ENCODE measurements around the gene EZR. TPM values are rescaled to one million over a fixed set of nuclear protein-coding genes. Genes with fewer than 3 reads are reported as not detected.

Gene EZR
- polyA plus RNA-seq, 1 donor = 270 TPM

DNA sequence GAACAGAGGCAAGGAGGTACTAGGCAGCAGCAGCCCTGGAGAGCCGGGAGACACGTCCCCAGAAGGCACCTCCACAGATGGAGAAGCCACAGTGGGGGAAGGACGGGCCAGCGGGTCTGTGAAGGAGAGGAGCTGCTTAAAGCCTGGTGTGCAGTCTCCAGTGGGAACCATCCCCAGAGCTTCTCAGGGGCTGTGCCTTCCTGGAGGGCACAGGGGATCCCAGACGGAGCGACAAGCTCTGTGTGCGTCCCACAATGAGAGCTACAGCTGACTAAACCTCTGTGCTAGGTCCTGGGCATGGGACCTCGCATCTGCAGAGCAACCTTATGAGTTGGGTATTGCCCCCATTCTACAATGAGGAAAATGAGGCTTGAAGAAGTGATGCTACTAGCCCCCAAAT is 50.7 kb downstream of the EZR start:
- H3K36me3 ChIP-seq (ENCODE audit: control insufficient read depth, insufficient read depth, low read length) = peaks cover 86% of the 10 kb centered on the region
- no CpG with 5 or more reads among the region's 8 CpGs for WGBS (ENCODE audit: insufficient coverage, low lambda C conversion rate)
- DNase-seq = no peak

GRCh38 chr6:158767709-158768108 is 51.5 kb downstream of the EZR start:
- Histone ChIP-seq H3K27me3 (ENCODE audit: control insufficient read depth, insufficient read depth, low read length) (no peaks in the 10 kb centered on the region), H3K4me1 (ENCODE audit: control insufficient read depth, insufficient read depth, low read length) (peaks cover 43% of the 10 kb centered on the region), H3K9me3 (ENCODE audit: control insufficient read depth, low read depth, low read length) (no peaks in the 10 kb centered on the region), H3K4me3 (ENCODE audit: low read length) (no peak overlapping the region), H3K27ac (ENCODE audit: low read length) (no peak overlapping the region), H3K36me3 (ENCODE audit: control insufficient read depth, insufficient read depth, low read length) (peaks cover 85% of the 10 kb centered on the region)
- DNase-seq = no peak
- no CpG with 5 or more reads among the region's 6 CpGs for WGBS (ENCODE audit: insufficient coverage, low lambda C conversion rate)

More for the DNA sequence above, 50.7 kb downstream of the EZR start:
- Histone ChIP-seq H3K4me3 (ENCODE audit: low read length) (no peak overlapping the region), H3K4me1 (ENCODE audit: control insufficient read depth, insufficient read depth, low read length) (peaks cover 42% of the 10 kb centered on the region), H3K27ac (ENCODE audit: low read length) (no peak overlapping the region), H3K9me3 (ENCODE audit: control insufficient read depth, low read depth, low read length) (no peaks in the 10 kb centered on the region), H3K27me3 (ENCODE audit: control insufficient read depth, insufficient read depth, low read length) (no peaks in the 10 kb centered on the region)

DNA sequence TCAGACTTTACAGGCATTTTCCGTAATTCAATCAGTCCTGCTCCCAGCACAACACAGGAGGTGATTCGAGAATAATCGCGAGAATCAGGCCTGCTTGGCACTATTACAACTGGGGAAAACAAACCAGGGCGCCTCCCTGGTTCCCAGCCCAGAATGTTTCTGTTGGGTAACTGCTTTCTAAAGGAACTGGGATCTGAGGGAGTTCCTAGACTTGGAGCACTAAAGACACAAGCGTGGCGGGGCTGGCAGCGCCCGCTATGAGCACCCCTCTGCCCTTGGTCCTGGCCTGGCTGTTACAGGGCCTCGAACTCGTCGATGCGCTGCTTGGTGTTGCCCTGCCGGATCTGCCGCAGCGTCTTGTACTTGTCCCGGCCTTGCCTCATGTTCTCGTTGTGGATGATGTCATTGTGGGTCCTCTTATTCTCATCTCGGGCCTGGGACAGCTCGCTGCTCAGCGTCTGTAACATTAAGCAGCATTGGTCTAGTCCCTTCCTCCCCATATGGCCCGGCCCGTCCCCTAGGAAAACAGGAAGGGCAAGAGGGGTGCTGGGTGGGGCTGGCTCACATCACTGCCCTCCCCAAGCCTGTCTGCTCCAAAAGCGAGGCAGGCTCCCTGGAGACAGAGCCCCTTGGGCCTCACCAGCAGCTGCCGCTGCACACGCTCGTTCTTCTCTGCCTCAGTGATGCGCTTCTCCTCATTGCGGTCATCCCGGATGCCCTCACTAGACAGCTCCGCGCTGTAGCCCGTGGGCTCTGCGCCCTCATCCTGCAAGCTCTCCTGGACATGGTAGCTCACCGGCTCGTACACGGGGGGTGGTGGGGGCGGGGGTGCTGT is 52.3 kb downstream of the EZR start:
- H3K27ac ChIP-seq (ENCODE audit: low read length) = no peak overlapping the region
- H3K36me3 ChIP-seq (ENCODE audit: control insufficient read depth, insufficient read depth, low read length) = peaks cover 77% of the 10 kb centered on the region
- no peaks in the 10 kb centered on the region for H3K27me3 ChIP-seq (ENCODE audit: control insufficient read depth, insufficient read depth, low read length)
- no peak overlapping the region for H3K4me3 ChIP-seq (ENCODE audit: low read length)
- peaks cover 39% of the 10 kb centered on the region for H3K4me1 ChIP-seq (ENCODE audit: control insufficient read depth, insufficient read depth, low read length)
- no CpG with 5 or more reads among the region's 38 CpGs for WGBS (ENCODE audit: insufficient coverage, low lambda C conversion rate)
- no peak for DNase-seq
- peaks cover 3% of the 10 kb centered on the region for H3K9me3 ChIP-seq (ENCODE audit: control insufficient read depth, low read depth, low read length)

DNA sequence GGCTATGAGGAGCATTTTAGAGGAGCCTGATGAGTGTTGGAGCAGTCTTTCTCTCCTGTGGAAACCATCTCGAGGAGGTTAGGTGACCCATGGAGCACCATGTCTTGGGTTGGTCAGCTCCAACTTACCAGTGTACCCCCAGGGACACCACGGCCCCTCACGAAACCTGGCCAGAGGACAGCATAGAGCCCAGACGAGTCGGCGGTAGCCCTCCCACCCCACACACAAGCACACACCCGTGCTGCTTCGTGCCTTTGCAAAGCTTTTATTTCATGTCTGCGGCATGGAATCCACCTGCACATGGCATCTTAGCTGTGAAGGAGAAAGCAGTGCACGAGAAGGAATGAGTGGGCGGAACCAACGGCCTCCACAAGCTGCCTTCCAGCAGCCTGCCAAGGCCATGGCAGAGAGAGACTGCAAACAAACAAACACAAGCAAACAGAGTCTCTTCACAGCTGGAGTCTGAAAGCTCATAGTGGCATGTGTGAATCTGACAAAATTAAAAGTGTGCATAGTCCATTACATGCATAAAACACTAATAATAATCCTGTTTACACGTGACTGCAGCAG is 53.6 kb downstream of the EZR start:
- H3K36me3 ChIP-seq (ENCODE audit: control insufficient read depth, insufficient read depth, low read length) = peaks cover 64% of the 10 kb centered on the region

GRCh38 chr6:158764926-158765325 is 54.2 kb downstream of the EZR start:
- Histone ChIP-seq H3K4me1 (ENCODE audit: control insufficient read depth, insufficient read depth, low read length) (peaks cover 29% of the 10 kb centered on the region), H3K9me3 (ENCODE audit: control insufficient read depth, low read depth, low read length) (peaks cover 13% of the 10 kb centered on the region), H3K4me3 (ENCODE audit: low read length) (no peak overlapping the region), H3K36me3 (ENCODE audit: control insufficient read depth, insufficient read depth, low read length) (peaks cover 57% of the 10 kb centered on the region), H3K27me3 (ENCODE audit: control insufficient read depth, insufficient read depth, low read length) (no peaks in the 10 kb centered on the region), H3K27ac (ENCODE audit: low read length) (peak overlapping the region; percentile 94)
- WGBS (ENCODE audit: insufficient coverage, low lambda C conversion rate) = no CpG with 5 or more reads among the region's 9 CpGs
- no peak for DNase-seq

More for the DNA sequence above, 53.6 kb downstream of the EZR start:
- no peak for DNase-seq
- 100% methylated on average over 1 of the region's 13 CpGs for WGBS (ENCODE audit: insufficient coverage, low lambda C conversion rate)
- Histone ChIP-seq H3K9me3 (ENCODE audit: control insufficient read depth, low read depth, low read length) (peaks cover 13% of the 10 kb centered on the region), H3K4me3 (ENCODE audit: low read length) (no peak overlapping the region), H3K27ac (ENCODE audit: low read length) (no peak overlapping the region), H3K4me1 (ENCODE audit: control insufficient read depth, insufficient read depth, low read length) (peaks cover 29% of the 10 kb centered on the region), H3K27me3 (ENCODE audit: control insufficient read depth, insufficient read depth, low read length) (no peaks in the 10 kb centered on the region)

- Histone ChIP-seq H3K27ac (ENCODE audit: low read length) (peak overlapping the region; percentile 94), H3K4me3 (ENCODE audit: low read length) (no peak overlapping the region), H3K4me1 (ENCODE audit: control insufficient read depth, insufficient read depth, low read length) (peaks cover 29% of the 10 kb centered on the region), H3K9me3 (ENCODE audit: control insufficient read depth, low read depth, low read length) (peaks cover 13% of the 10 kb centered on the region), H3K36me3 (ENCODE audit: control insufficient read depth, insufficient read depth, low read length) (peaks cover 51% of the 10 kb centered on the region), H3K27me3 (ENCODE audit: control insufficient read depth, insufficient read depth, low read length) (no peaks in the 10 kb centered on the region)
- no CpG with 5 or more reads among the region's 14 CpGs for WGBS (ENCODE audit: insufficient coverage, low lambda C conversion rate)
- no peak for DNase-seq
These were observed 54.9 kb downstream of the EZR start for GRCh38 chr6:158764183-158764849.

DNA sequence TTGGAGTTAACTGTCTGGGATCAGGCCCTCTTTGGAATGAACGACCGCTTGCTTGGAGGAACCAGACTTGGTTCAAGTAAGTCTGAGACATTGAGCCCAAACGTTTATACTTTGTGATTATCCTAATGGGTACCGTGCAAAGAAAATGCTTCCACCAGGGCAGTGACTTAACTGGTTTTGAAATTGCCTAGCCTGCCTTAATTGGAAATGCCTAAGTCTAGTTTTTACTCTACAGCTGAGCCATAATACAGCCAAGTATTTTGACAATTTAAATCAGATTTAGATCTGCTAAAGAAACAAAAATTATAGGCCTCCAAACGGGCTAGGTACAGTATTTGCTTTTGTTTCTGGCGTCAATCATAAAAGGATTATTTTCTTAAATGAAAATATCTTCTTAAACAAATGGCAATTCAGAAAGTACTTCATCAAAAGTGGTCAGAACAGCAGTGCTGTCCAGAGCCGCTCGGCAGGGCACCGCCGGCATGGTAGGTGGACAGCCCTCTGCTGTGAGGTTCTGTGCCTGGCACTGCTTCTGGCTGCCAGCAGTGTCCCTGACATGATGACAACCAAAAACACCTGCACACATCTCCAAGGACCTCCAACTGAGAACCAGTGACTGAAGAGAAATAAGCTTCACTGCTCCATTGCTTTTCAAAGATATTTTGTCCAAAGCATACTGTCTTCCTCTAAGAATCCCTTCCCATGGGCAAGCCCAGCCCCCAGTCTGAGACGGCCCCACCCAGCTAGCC is 55.6 kb downstream of the EZR start:
- Histone ChIP-seq H3K27me3 (ENCODE audit: control insufficient read depth, insufficient read depth, low read length) (no peaks in the 10 kb centered on the region), H3K4me1 (ENCODE audit: control insufficient read depth, insufficient read depth, low read length) (peaks cover 29% of the 10 kb centered on the region), H3K27ac (ENCODE audit: low read length) (peak overlapping the region; percentile 94), H3K4me3 (ENCODE audit: low read length) (no peak overlapping the region), H3K36me3 (ENCODE audit: control insufficient read depth, insufficient read depth, low read length) (peaks cover 44% of the 10 kb centered on the region), H3K9me3 (ENCODE audit: control insufficient read depth, low read depth, low read length) (peaks cover 13% of the 10 kb centered on the region)
- no CpG with 5 or more reads among the region's 11 CpGs for WGBS (ENCODE audit: insufficient coverage, low lambda C conversion rate)
- DNase-seq = no peak

DNA sequence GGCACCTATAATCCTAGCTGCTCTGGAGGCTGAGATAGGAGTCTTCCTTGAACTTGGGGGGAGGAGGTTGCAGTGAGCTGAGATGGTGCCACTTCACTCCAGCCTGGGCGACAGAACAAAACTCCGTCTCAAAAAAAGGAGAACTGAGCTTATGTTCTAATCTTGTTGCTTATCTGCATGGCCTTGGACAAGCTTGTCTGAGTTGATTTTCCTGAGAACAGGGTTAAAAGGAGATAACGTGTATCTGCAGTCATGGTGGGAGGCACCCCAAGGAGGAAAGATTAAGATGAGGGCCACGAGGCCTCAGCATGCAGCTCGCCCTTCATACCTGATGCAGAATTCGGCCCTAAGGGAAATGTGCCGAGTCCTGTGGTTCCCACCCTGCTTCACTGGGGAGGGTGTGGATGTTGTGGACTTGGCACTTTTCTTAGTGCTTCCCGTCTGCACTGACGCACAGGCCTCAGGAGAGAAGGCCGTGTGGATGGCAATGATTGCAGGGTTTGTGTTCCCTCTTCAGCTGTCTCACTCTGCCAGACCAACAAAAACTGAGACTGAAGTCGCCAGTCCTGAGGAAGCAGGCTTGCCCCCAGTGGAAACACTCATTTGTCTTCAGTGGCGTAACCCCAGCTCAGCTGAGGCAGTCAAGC is 56.3 kb downstream of the EZR start:
- peak; percentile 83 to 92 for DNase-seq
- H3K4me1 ChIP-seq (ENCODE audit: control insufficient read depth, insufficient read depth, low read length) = peaks cover 29% of the 10 kb centered on the region
- H3K27ac ChIP-seq (ENCODE audit: low read length) = peak overlapping the region; percentile 94
- H3K4me3 ChIP-seq (ENCODE audit: low read length) = no peak overlapping the region
- 30% methylated on average over 2 of the region's 12 CpGs for WGBS (ENCODE audit: insufficient coverage, low lambda C conversion rate)
- H3K36me3 ChIP-seq (ENCODE audit: control insufficient read depth, insufficient read depth, low read length) = peaks cover 37% of the 10 kb centered on the region
- peaks cover 13% of the 10 kb centered on the region for H3K9me3 ChIP-seq (ENCODE audit: control insufficient read depth, low read depth, low read length)
- H3K27me3 ChIP-seq (ENCODE audit: control insufficient read depth, insufficient read depth, low read length) = no peaks in the 10 kb centered on the region

DNA sequence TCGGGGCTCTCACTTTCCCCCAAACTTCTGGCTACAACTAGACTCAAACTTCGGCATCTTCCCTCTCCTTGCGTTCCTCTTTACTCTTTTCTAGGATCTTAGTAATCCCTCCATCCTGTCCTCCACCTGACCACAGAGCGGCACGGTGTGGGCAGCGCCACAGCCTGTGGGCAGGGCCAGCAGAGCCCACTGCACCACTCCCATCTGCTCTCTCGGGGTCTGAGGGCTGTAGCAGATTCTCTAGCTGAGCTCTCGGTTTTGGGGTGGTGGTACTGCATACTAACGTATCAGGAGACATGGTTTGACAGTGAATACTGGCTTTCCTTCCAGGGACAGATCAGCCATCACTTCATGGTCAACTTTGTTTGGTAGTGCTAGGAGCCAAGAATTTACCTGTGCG is 57.4 kb downstream of the EZR start:
- Histone ChIP-seq H3K4me3 (ENCODE audit: low read length) (no peak overlapping the region), H3K9me3 (ENCODE audit: control insufficient read depth, low read depth, low read length) (peaks cover 13% of the 10 kb centered on the region), H3K36me3 (ENCODE audit: control insufficient read depth, insufficient read depth, low read length) (peaks cover 26% of the 10 kb centered on the region), H3K4me1 (ENCODE audit: control insufficient read depth, insufficient read depth, low read length) (peaks cover 29% of the 10 kb centered on the region), H3K27ac (ENCODE audit: low read length) (peak overlapping the region; percentile 5), H3K27me3 (ENCODE audit: control insufficient read depth, insufficient read depth, low read length) (no peaks in the 10 kb centered on the region)
- 100% methylated on average over 2 of the region's 10 CpGs for WGBS (ENCODE audit: insufficient coverage, low lambda C conversion rate)
- no peak for DNase-seq

Measured in large intestine (tissue), 3 donors.